GDM1 (cell line): Measurements from ENCODE around the gene KRTAP5-11.
A peak's percentile ranks its signal among the peaks of the same experiment; 100 is the strongest.
"Not testable (repeated sequence)": the region's sequence is repeated elsewhere in the genome, so short reads cannot be mapped to it uniquely, and the experiment has no call there.

Experiments
- DNase-seq: peaks from one replicate; lab custom pipeline; 2025; lab: John Stamatoyannopoulos, UW

The KRTAP5-11 gene

GRCh38 chr11:71555508-71555907 lies 27.2 kb downstream of the KRTAP5-11 start:
- no peak for DNase-seq

GRCh38 chr11:71554996-71555395 lies 27.7 kb downstream of the KRTAP5-11 start:
- DNase-seq: no peak

- DNase-seq: peak; percentile 27
These were observed 31.0 kb downstream of the KRTAP5-11 start for GRCh38 chr11:71551711-71552110.

- peak; percentile 28 for DNase-seq
These were observed 33.9 kb downstream of the KRTAP5-11 start for GRCh38 chr11:71548716-71549151.

GRCh38 chr11:71548120-71548519 lies 34.6 kb downstream of the KRTAP5-11 start, which contains the start of gene KRTAP5-9:
Gene KRTAP5-9 (plus strand): TSS chr11:71548420. CDS start chr11:71548658, 238 bp downstream.
- DNase-seq: no peak

GRCh38 chr11:71545405-71545966 lies 37.2 kb downstream of the KRTAP5-11 start:
- no peak for DNase-seq

GRCh38 chr11:71544525-71545214 lies 38.0 kb downstream of the KRTAP5-11 start:
- no peak for DNase-seq

- DNase-seq: peak; percentile 68
These were observed 38.8 kb downstream of the KRTAP5-11 start for GRCh38 chr11:71543866-71544265.

GRCh38 chr11:71542879-71543777 lies 39.5 kb downstream of the KRTAP5-11 start:
- DNase-seq: no peak

GRCh38 chr11:71542382-71542781 lies 40.3 kb downstream of the KRTAP5-11 start:
- no peak for DNase-seq

- DNase-seq: not testable (repeated sequence)
These were observed 42.0 kb downstream of the KRTAP5-11 start for GRCh38 chr11:71540521-71541304.

- DNase-seq: not testable (repeated sequence)
These were observed 42.7 kb downstream of the KRTAP5-11 start for GRCh38 chr11:71539971-71540370.

- DNase-seq: no peak
These were observed 43.7 kb downstream of the KRTAP5-11 start for GRCh38 chr11:71539017-71539416.

- DNase-seq: no peak
These were observed 44.0 kb downstream of the KRTAP5-11 start for GRCh38 chr11:71538666-71538990.

- DNase-seq: not testable (repeated sequence)
These were observed 44.6 kb downstream of the KRTAP5-11 start, which contains the start of gene KRTAP5-8 for GRCh38 chr11:71537977-71538665. Gene KRTAP5-8 (plus strand): TSS chr11:71538025. CDS start chr11:71538056, 31 bp downstream.

- DNase-seq: no peak
These were observed 45.1 kb downstream of the KRTAP5-11 start for GRCh38 chr11:71537537-71537936.

- DNase-seq: no peak
These were observed 46.9 kb downstream of the KRTAP5-11 start for GRCh38 chr11:71535825-71536224.

GRCh38 chr11:71534711-71535608 lies 47.7 kb downstream of the KRTAP5-11 start:
- DNase-seq: peak; percentile 7

- DNase-seq: no peak
These were observed 50.6 kb downstream of the KRTAP5-11 start for GRCh38 chr11:71532036-71532610.
